Panc1 (cell line): ENCODE results near the gene ALDH6A1. TPM values are rescaled to one million over a fixed set of nuclear protein-coding genes. Genes with fewer than 3 reads are reported as not detected.

ENCODE experiments used
- ATAC-seq: fragments of 200-7000 bp; cut with Tn5 transposase; 2 replicates; pipeline ENCODE4 v1.9.1; 2020; ENCODE audit warnings: mild to moderate bottlenecking, moderate library complexity
- BruUV-seq: library from RNA; stranded (reverse); fragments of 400-500 nt; replicated peaks from 2 replicates; lab custom pipeline; 2021; lab: Mats Ljungman, UMichigan
- CTCF ChIA-PET: fragments of 300-600 bp; sonication (Branson Sonifier 250); formaldehyde crosslinking; loops from one replicate; lab custom pipeline; 2022; ENCODE audit warnings: antibody characterized with exemption; lab: Charles Lee
- POLR2A ChIA-PET: fragments of 300-600 bp; sonication (Branson Sonifier 250); formaldehyde crosslinking; loops from one replicate; lab custom pipeline; 2022; ENCODE audit warnings: antibody characterized with exemption; lab: Charles Lee
- DNase-seq: peaks from one replicate; pipeline ENCODE4 v3.0.0-alpha.2; 2010; ENCODE audit warnings: low read depth, low spot score
- H3K27ac ChIP-seq: 2 replicates; pipeline ENCODE4 v1.5.1; 2011; ENCODE audit warnings: mild to moderate bottlenecking, low read length, inconsistent platforms
- H3K27me3 ChIP-seq: fragments of 200-500 bp; sonication (Bioruptor generic); 2 replicates; pipeline ENCODE4 v1.6.0; 2014; ENCODE audit warnings: low read length, inconsistent platforms; ENCODE audit not compliant: control insufficient read depth, insufficient read depth
- H3K36me3 ChIP-seq: fragments of 200-500 bp; sonication (Bioruptor generic); 2 replicates; pipeline ENCODE4 v1.5.1; 2014; ENCODE audit warnings: inconsistent platforms, mild to moderate bottlenecking, low read length, moderate library complexity; ENCODE audit not compliant: control insufficient read depth, insufficient read depth
- H3K4me1 ChIP-seq: 2 replicates; pipeline ENCODE4 v1.5.1; 2011; ENCODE audit warnings: inconsistent platforms, mild to moderate bottlenecking, low read length, moderate library complexity; ENCODE audit not compliant: control insufficient read depth, insufficient read depth
- H3K4me3 ChIP-seq, 2 experiments: 2 replicates each; pipeline ENCODE4 v1.5.1; 2011 to 2012; ENCODE audit warnings: low read depth in 2 of 2, low read length in 2 of 2, mild to moderate bottlenecking in 2 of 2, inconsistent platforms in 1 of 2, moderate library complexity in 1 of 2
- H3K9me3 ChIP-seq: fragments of 200-500 bp; sonication (Bioruptor generic); 2 replicates; pipeline ENCODE4 v1.5.1; 2014; ENCODE audit warnings: low read depth, mild to moderate bottlenecking, inconsistent platforms, low read length, moderate library complexity; ENCODE audit not compliant: control insufficient read depth, insufficient read depth
- CTCF ChIP-seq: fragments of 450-650 bp; IDR thresholded peaks from 2 replicates; pipeline ENCODE4 v1.5.1; 2017; ENCODE audit warnings: mild to moderate bottlenecking
- POLR2AphosphoS5 ChIP-seq: IDR thresholded peaks from 2 replicates; pipeline ENCODE4 v1.6.1; 2012; ENCODE audit warnings: mild to moderate bottlenecking, low read depth, low read length, moderate library complexity
- REST ChIP-seq, 2 experiments: IDR thresholded peaks; 2 replicates each; pipeline ENCODE4 v1.6.1; 2011 to 2012; ENCODE audit warnings: low read depth in 2 of 2, control low read depth in 1 of 2, low read length in 1 of 2, mild to moderate bottlenecking in 1 of 2, moderate library complexity in 1 of 2; ENCODE audit not compliant: insufficient read depth in 1 of 2
- SIN3A ChIP-seq: IDR thresholded peaks from 2 replicates; pipeline ENCODE4 v1.6.1; 2012; ENCODE audit warnings: low read depth, mild to moderate bottlenecking, low read length, moderate library complexity, borderline replicate concordance; ENCODE audit not compliant: insufficient read depth
- TCF7L2 ChIP-seq: IDR thresholded peaks from 2 replicates; pipeline ENCODE4 v1.6.1; 2011; ENCODE audit warnings: mild to moderate bottlenecking, low read depth, low read length, inconsistent platforms
- in situ Hi-C: cut with HindIII; loops from 2 replicates; pipeline ENCODE4 v1.10.0; 2016; ENCODE audit warnings: low sequenced_read_pairs, low pct_unique_long_range_greater_than_20kb
- intact Hi-C: fragments of 100-400 bp; cut with micrococcal nuclease; formaldehyde crosslinking; loops from one replicate; pipeline ENCODE4 v1.10.0; 2022; ENCODE audit not compliant: unreplicated experiment
- total RNA-seq: library from RNA; stranded (reverse); gene quantifications from one replicate; pipeline ENCODE4 v1.2.1, GENCODE V29; 2021; ENCODE audit not compliant: unreplicated experiment

ALDH6A1 gene
- total RNA-seq, 1 experiment from 2014 or later: 2.1 TPM

GRCh38 chr14:74045522-74045921, 38.7 kb downstream of the ALDH6A1 start:
- BruUV-seq: no TSS peak
- Histone ChIP-seq H3K36me3 (no peaks in the 10 kb centered on the region), H3K9me3 (no peaks in the 10 kb centered on the region), H3K27ac (no peak overlapping the region), H3K27me3 (no peaks in the 10 kb centered on the region), H3K4me3 (no peak overlapping the region), H3K4me1 (no peaks in the 10 kb centered on the region)
- ATAC-seq (no peak), DNase-seq (no peak)
- TF ChIP-seq TCF7L2 (no peak), CTCF (no peak), SIN3A (no peak), REST (IDR thresholded peaks at IDR 0.05; ENCODE audit: insufficient read depth in 1 of 2, low read depth in 2 of 2, low read length in 1 of 2) (no peak), POLR2AphosphoS5 (no peak)
- in situ Hi-C loops (no loop called here), intact Hi-C loops (no loop called here)
- POLR2A ChIA-PET: no interaction called here
- CTCF ChIA-PET: no interaction called here

GRCh38 chr14:74042296-74042695, 42.0 kb downstream of the ALDH6A1 start:
- Histone ChIP-seq H3K27me3 (no peaks in the 10 kb centered on the region), H3K27ac (no peak overlapping the region), H3K9me3 (no peaks in the 10 kb centered on the region), H3K36me3 (no peaks in the 10 kb centered on the region), H3K4me3 (no peak overlapping the region), H3K4me1 (no peaks in the 10 kb centered on the region)
- POLR2A ChIA-PET: no interaction called here
- no TSS peak for BruUV-seq
- TF ChIP-seq SIN3A (no peak), CTCF (no peak), TCF7L2 (no peak), POLR2AphosphoS5 (no peak), REST (IDR thresholded peaks at IDR 0.05; ENCODE audit: insufficient read depth in 1 of 2, low read depth in 2 of 2, low read length in 1 of 2) (no peak)
- ATAC-seq (no peak), DNase-seq (no peak)
- intact Hi-C loops: no loop called here
- CTCF ChIA-PET: no interaction called here
- in situ Hi-C loops: no loop called here
